Colonic mucosa (tissue), 4 donors: ENCODE data around the gene GFOD2. TPM values are rescaled to one million over a fixed set of nuclear protein-coding genes. Genes with fewer than 3 reads are reported as not detected.

Experiments
- DNase-seq: peaks from one replicate; pipeline ENCODE4 v3.0.0-alpha.2; 2020
- H3K27ac ChIP-seq: fragments of 200-600 bp; one replicate; pipeline ENCODE4 v1.8.0; 2021
- H3K27me3 ChIP-seq: fragments of 200-600 bp; one replicate; pipeline ENCODE4 v1.8.0; 2021
- H3K36me3 ChIP-seq: fragments of 200-600 bp; one replicate; pipeline ENCODE4 v1.8.0; 2021
- H3K4me1 ChIP-seq: fragments of 200-600 bp; one replicate; pipeline ENCODE4 v1.8.0; 2021; ENCODE audit warnings: mild to moderate bottlenecking
- H3K4me3 ChIP-seq: fragments of 200-600 bp; one replicate; pipeline ENCODE4 v1.8.0; 2021
- H3K9ac ChIP-seq, 2 donors: one replicate each; pipeline ENCODE4 v1.7.0; 2013; ENCODE audit warnings: control low read depth in 2 of 2, low read depth in 2 of 2, low read length in 2 of 2
- H3K9me3 ChIP-seq: fragments of 200-600 bp; one replicate; pipeline ENCODE4 v1.8.0; 2021
- CTCF ChIP-seq: fragments of 200-600 bp; IDR thresholded peaks from one replicate; pipeline ENCODE4 v1.8.0; 2022; ENCODE audit warnings: antibody characterized with exemption, mild to moderate bottlenecking
- intact Hi-C: fragments of 100-400 bp; cut with DNase I; formaldehyde crosslinking; loops from one replicate; pipeline ENCODE4 v1.14.1; 2022
- total RNA-seq, 2 donors: library from RNA; stranded (reverse); fragmentation: NEBNext Ultra II Directional in 1 of 2; extraction: Animal tissue kit (Norgen Biotek cat#: 25700) in 1 of 2; gene quantifications; one replicate each; pipeline ENCODE4 v1.2.1, GENCODE V29; 2021
- donor health status: healthy.
- donor health status: DM: no; HTN: no; CAD: no.
- donor health status: DM: no; HTN: no; CAD: no.

Gene GFOD2
- total RNA-seq, 2 donors from 2014 or later: 22.1 to 33.8 TPM

GRCh38 chr16:67675579-67675935, 43.6 kb downstream of the GFOD2 start:
- Histone ChIP-seq H3K4me1 (peaks cover 22% of the 10 kb centered on the region), H3K27ac (no peak overlapping the region), H3K9ac (no peak overlapping the region), H3K4me3 (no peak overlapping the region), H3K36me3 (no peaks in the 10 kb centered on the region), H3K27me3 (no peaks in the 10 kb centered on the region), H3K9me3 (no peaks in the 10 kb centered on the region)
- DNase-seq: no peak
- TF ChIP-seq CTCF: no peak
- intact Hi-C loops: loop anchor here (5.0 kb wide), 2 partner anchors 42 to 252 kb away; partner anchors contain the start of gene GFOD2

GRCh38 chr16:67674851-67675578, 44.1 kb downstream of the GFOD2 start:
- H3K4me3 ChIP-seq: no peak overlapping the region
- no peak for DNase-seq
- H3K36me3 ChIP-seq: no peaks in the 10 kb centered on the region
- H3K9ac ChIP-seq: peak overlapping the region; percentile 26 to 67
- no peaks in the 10 kb centered on the region for H3K9me3 ChIP-seq
- H3K27ac ChIP-seq: peak overlapping the region; percentile 86
- no peaks in the 10 kb centered on the region for H3K27me3 ChIP-seq
- TF ChIP-seq CTCF: no peak
- intact Hi-C loops: loop anchor here (5.0 kb wide), 3 partner anchors 42 to 252 kb away; partner anchors contain the start of gene GFOD2
- peaks cover 22% of the 10 kb centered on the region for H3K4me1 ChIP-seq

- H3K9me3 ChIP-seq: no peaks in the 10 kb centered on the region
- H3K4me3 ChIP-seq: no peak overlapping the region
- intact Hi-C loops: loop anchor here (5.0 kb wide), 1 partner anchor 138 kb away; no protein-coding TSS in a partner anchor
- DNase-seq: peak; percentile 92
- H3K27me3 ChIP-seq: no peaks in the 10 kb centered on the region
- peaks cover 22% of the 10 kb centered on the region for H3K4me1 ChIP-seq
- no peaks in the 10 kb centered on the region for H3K36me3 ChIP-seq
- TF ChIP-seq CTCF: no peak
- H3K27ac ChIP-seq: peak overlapping the region; percentile 86
- peak overlapping the region; percentile 24 to 77 for H3K9ac ChIP-seq
Measured at GRCh38 chr16:67673712-67674580, 45.2 kb downstream of the GFOD2 start.

DNA sequence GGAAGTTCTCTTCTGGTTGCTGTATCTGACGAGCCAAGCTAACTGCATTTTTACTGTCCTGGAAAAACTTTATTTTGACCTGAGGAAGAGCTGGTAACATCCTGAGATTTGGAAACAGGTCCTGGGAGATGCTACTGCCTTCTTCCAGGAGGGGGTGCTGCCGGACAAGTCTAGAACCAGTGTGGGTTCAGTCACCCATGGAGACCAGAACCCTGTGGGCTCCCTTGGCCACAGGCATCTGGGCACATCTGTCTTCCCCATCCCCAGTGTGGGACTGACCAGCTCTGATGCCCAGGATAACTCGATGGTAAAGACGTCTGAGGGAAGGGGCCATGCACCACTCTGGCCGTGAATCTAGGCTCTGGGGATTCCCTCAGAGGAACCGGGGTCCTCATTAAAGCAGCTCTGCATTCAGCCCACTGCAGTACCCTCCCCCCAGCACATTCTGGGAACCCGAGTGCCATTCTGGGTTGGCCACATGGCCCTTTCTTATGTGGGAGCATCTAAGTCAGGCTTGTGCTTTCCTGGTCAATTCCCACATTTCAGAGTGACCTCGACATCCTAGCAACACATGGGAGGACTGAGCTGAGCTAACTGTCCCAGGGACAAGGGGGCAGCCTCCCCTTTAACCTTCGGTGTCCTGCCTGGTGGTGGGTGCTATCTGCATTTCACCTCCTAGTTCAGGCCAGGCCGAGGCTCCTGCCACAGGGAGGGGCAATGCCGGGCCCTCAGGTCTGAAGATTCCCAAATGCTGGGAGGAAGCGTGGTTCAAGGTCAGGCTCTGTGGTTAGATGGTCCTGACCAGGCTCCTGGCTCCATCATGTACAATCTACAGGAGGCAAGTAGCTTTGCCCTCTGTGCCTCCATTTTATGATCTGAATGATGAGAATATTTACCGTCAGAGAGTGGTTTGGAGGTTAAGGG, 46.1 kb downstream of the GFOD2 start:
- no peaks in the 10 kb centered on the region for H3K27me3 ChIP-seq
- no peak overlapping the region for H3K4me3 ChIP-seq
- H3K4me1 ChIP-seq: peaks cover 22% of the 10 kb centered on the region
- H3K9me3 ChIP-seq: no peaks in the 10 kb centered on the region
- no peaks in the 10 kb centered on the region for H3K36me3 ChIP-seq
- peak overlapping the region; percentile 86 for H3K27ac ChIP-seq
- TF ChIP-seq CTCF: peak; percentile 83
- peak; percentile 89 for DNase-seq
- intact Hi-C loops: loop anchor here (5.0 kb wide), 1 partner anchor 139 kb away; no protein-coding TSS in a partner anchor
- H3K9ac ChIP-seq: peak overlapping the region; percentile 24 to 77

GRCh38 chr16:67672306-67672705, 46.8 kb downstream of the GFOD2 start:
- peaks cover 27% of the 10 kb centered on the region for H3K4me1 ChIP-seq
- no peak for TF ChIP-seq CTCF
- H3K36me3 ChIP-seq: no peaks in the 10 kb centered on the region
- intact Hi-C loops: loop anchor here (5.0 kb wide), 1 partner anchor 140 kb away; no protein-coding TSS in a partner anchor
- no peaks in the 10 kb centered on the region for H3K9me3 ChIP-seq
- H3K4me3 ChIP-seq: no peak overlapping the region
- H3K9ac ChIP-seq: no peak overlapping the region
- H3K27ac ChIP-seq: peak overlapping the region; percentile 86
- no peaks in the 10 kb centered on the region for H3K27me3 ChIP-seq
- DNase-seq: no peak
